ENCODE results near the gene CXCL8. TPM values are rescaled to one million over a fixed set of nuclear protein-coding genes. Genes with fewer than 3 reads are reported as not detected.

CXCL8 gene
- total RNA-seq, 1 donor: 294 TPM

- DNase-seq (ENCODE audit: low read depth): no peak
- TF ChIP-seq, protein P1, sequence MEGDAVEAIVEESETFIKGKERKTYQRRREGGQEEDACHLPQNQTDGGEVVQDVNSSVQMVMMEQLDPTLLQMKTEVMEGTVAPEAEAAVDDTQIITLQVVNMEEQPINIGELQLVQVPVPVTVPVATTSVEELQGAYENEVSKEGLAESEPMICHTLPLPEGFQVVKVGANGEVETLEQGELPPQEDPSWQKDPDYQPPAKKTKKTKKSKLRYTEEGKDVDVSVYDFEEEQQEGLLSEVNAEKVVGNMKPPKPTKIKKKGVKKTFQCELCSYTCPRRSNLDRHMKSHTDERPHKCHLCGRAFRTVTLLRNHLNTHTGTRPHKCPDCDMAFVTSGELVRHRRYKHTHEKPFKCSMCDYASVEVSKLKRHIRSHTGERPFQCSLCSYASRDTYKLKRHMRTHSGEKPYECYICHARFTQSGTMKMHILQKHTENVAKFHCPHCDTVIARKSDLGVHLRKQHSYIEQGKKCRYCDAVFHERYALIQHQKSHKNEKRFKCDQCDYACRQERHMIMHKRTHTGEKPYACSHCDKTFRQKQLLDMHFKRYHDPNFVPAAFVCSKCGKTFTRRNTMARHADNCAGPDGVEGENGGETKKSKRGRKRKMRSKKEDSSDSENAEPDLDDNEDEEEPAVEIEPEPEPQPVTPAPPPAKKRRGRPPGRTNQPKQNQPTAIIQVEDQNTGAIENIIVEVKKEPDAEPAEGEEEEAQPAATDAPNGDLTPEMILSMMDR (IDR thresholded peaks at IDR 0.05; ENCODE audit: insufficient read depth, low read depth, low read length): no peak
- no peak overlapping the region for H3K4me3 ChIP-seq (ENCODE audit: low read depth, low read length)
Measured at GRCh38 chr4:73741031-73741749, 821 bp downstream of the CXCL8 start.

DNA sequence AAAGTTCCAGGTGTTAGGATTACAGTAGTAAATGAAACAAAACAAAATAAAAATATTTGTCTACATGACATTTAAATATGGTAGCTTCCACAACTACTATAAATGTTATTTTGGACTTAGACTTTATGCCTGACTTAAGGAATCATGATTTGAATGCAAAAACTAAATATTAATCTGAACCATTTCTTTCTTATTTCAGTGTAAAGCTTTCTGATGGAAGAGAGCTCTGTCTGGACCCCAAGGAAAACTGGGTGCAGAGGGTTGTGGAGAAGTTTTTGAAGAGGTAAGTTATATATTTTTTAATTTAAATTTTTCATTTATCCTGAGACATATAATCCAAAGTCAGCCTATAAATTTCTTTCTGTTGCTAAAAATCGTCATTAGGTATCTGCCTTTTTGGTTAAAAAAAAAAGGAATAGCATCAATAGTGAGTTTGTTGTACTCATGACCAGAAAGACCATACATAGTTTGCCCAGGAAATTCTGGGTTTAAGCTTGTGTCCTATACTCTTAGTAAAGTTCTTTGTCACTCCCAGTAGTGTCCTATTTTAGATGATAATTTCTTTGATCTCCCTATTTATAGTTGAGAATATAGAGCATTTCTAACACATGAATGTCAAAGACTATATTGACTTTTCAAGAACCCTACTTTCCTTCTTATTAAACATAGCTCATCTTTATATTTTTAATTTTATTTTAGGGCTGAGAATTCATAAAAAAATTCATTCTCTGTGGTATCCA lies 1.6 kb downstream of the CXCL8 start:
- DNase-seq (ENCODE audit: low read depth): no peak
- TF ChIP-seq, protein P1 (IDR thresholded peaks at IDR 0.05; ENCODE audit: insufficient read depth, low read depth, low read length): no peak
- no peak overlapping the region for H3K4me3 ChIP-seq (ENCODE audit: low read depth, low read length)

- no peak overlapping the region for H3K4me3 ChIP-seq (ENCODE audit: low read depth, low read length)
- DNase-seq (ENCODE audit: low read depth): no peak
- TF ChIP-seq, protein P1 (IDR thresholded peaks at IDR 0.05; ENCODE audit: insufficient read depth, low read depth, low read length): no peak
Measured at GRCh38 chr4:73742490-73743160, 2.3 kb downstream of the CXCL8 start.

GRCh38 chr4:73743281-73743680 lies 2.9 kb downstream of the CXCL8 start:
- no peak overlapping the region for H3K4me3 ChIP-seq (ENCODE audit: low read depth, low read length)
- TF ChIP-seq, protein P1 (IDR thresholded peaks at IDR 0.05; ENCODE audit: insufficient read depth, low read depth, low read length): no peak
- DNase-seq (ENCODE audit: low read depth): no peak

DNA sequence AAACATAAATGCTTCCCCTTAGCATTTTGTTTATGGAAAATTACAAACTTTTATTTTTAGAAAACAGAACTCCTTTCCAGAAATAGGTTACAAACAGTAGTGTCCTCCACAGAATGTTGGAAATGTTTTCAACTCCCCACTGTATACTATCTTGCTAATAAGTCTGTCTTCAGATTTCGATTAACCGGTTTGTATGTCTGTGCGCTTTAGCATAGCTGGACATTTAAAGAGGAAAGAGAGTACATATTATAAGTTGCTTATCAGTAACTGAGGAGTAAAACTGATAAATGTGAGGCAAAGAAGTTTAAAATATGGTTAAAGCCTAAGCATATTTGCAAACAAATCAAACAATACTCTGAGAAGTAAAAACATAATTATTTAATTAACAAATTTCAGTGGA lies 3.4 kb downstream of the CXCL8 start:
- no peak overlapping the region for H3K4me3 ChIP-seq (ENCODE audit: low read depth, low read length)
- TF ChIP-seq, protein P1 (IDR thresholded peaks at IDR 0.05; ENCODE audit: insufficient read depth, low read depth, low read length): no peak
- DNase-seq (ENCODE audit: low read depth): no peak

DNA sequence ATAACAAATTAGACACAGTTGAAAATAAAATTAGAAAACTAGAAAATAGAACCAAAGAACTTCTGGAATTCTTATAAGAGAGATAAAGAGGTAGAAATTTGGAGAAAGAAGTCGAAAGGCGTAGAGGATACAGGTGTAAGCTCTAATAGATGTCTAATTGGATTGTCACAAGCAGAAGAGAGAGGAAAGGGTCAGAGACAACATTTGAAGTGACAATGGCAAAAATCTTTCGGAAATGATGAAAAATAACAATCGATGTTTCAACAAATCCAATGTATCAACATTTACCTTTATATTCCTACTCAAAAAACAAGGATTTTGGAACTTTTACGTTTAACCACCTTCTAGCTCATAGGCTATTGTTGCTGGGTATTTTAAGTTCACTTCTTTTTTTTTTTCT lies 3.8 kb downstream of the CXCL8 start:
- no peak overlapping the region for H3K4me3 ChIP-seq (ENCODE audit: low read depth, low read length)
- no peak for DNase-seq (ENCODE audit: low read depth)
- TF ChIP-seq, protein P1 (IDR thresholded peaks at IDR 0.05; ENCODE audit: insufficient read depth, low read depth, low read length): no peak

Data from fibroblast of villous mesenchyme (primary cell).